Stimulated activated CD8-positive, alpha-beta memory T cell treated with anti-CD3 and anti-CD28 coated beads, Interleukin-12 subunit alpha, Interleukin-12 subunit beta, amount 100 ng/mL, for 24 hours (primary cell): ENCODE results near the gene IBSP.

Experiments
- DNase-seq: peaks from one replicate; pipeline ENCODE4 v3.0.0-alpha.2; 2020; ENCODE audit errors: extremely low read depth

IBSP gene

GRCh38 chr4:87838205-87838604 is 38.9 kb downstream of the IBSP start:
- DNase-seq, result no peak

- no peak for DNase-seq
These were observed 39.7 kb downstream of the IBSP start for GRCh38 chr4:87838890-87839591.

GRCh38 chr4:87839592-87839946 is 40.2 kb downstream of the IBSP start:
- no peak for DNase-seq

DNA sequence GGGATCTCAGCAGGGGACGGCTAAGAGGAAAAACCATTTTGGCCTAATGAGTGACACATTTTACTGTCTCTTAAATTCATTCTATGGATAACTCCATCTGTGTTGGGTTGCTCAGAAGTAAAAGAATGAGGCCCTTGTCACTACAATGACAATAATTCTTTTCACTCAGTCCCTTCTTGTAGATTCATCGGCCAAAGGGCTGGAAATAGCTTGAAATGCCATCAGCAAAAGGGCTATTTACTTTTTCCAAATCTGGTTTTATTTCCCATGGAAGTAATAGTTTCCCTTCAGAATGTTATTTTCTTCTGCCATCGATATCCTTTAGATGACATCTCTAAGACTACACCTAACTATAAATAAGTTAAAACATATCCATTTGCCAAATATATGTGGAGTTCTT is 40.8 kb downstream of the IBSP start:
- no peak for DNase-seq

- no peak for DNase-seq
These were observed 44.6 kb downstream of the IBSP start for GRCh38 chr4:87843936-87844335.

- DNase-seq, result no peak
These were observed 45.1 kb downstream of the IBSP start for GRCh38 chr4:87844452-87844851.

- no peak for DNase-seq
These were observed 46.9 kb downstream of the IBSP start for GRCh38 chr4:87846226-87846625.

DNA sequence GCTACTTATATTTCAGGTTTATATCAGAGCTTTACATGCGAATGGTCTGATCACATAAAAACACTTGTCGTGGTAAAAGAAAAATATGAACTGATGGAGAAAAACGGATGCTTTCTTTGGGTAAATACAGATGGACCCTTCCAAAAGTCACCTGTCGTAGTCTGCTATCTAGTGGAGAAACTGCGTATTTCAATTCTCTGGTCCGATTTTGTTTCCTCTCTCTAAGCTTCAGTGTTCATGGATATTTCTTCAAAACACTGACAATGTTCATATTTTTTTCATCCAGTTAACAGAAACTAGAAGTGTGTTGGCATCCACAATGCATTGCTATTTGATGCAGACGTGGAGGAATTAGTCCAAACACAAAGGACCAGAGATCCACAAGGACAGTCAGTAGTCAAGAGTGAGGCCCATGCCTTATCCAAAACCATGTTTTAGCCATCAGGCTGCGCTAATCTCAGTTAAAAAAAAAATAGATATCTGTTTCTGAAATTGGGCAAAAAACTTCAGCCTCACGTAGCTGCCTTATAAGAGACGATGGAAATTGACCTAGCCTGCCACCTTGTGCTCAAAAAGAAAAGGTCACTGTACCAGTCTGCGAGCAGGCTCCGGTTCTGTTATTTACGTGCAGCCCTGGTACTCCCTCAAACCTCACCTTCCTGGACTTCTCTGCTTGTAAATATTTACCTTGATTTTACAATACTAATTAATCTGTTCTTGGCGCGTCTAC is 49.4 kb downstream of the IBSP start:
- no peak for DNase-seq

DNA sequence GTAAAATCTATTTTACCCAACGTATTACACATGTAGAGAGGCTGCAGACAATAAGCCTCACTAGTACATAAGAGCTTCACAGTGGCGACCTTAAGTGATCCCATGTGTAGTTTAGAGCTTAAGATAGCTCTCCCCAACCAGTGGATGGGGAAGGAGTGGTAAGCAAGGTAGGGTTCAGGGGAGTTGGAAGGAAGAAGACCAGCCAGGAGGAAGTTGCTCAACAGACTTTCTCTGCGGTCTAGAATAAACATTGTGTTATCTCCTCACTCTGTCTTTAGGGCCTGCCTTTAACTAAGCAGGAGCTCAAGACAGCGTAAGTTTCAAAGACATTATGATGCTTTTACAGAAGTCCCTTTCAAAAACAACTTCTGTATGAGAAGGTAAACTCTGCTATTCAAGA is 50.3 kb downstream of the IBSP start:
- no peak for DNase-seq

- DNase-seq, result no peak
These were observed 52.0 kb downstream of the IBSP start for GRCh38 chr4:87851332-87851731.

DNA sequence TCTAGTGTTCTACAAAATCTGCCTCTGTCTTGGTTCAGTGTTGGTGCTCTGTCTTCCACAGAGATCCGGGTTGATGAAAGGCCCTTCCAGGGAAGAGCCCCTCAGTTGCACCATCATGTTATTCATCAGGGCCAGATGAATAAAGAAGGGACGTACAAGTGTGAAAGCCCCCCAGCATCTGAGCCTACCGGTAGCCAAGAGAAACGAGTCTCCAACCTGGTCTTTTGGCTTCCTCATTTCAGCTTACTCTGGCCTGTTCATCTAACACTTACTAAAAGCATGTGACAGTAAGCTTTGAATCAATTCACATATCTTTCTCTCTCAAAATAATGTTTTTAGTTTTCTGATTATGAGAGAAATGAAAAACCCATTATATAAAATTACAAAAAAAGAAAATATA is 52.6 kb downstream of the IBSP start:
- no peak for DNase-seq

GRCh38 chr4:87853108-87853507 is 53.8 kb downstream of the IBSP start:
- no peak for DNase-seq

- DNase-seq, result no peak
These were observed 54.5 kb downstream of the IBSP start for GRCh38 chr4:87853891-87854290.

- DNase-seq, result no peak
These were observed 56.2 kb downstream of the IBSP start for GRCh38 chr4:87855559-87855958.

DNA sequence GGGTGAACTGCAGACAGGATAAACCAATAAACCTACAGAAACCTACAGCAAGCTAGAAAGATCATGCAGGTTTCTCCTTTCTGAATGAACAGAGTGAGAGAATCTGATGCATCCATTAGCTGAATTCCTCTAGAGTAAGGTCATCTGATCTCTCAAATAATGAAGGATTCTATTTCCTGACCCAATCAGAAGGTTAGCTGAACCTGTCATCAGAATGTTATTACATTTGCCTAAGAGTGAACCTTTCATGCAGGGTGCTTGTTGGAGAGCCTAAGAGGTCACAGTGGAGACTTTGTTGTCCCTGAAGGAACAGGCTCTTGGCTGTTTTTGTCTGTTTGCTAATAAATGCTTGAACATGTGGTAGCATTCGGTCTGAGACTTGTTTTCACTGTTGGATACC is 57.5 kb downstream of the IBSP start:
- DNase-seq, result no peak

DNA sequence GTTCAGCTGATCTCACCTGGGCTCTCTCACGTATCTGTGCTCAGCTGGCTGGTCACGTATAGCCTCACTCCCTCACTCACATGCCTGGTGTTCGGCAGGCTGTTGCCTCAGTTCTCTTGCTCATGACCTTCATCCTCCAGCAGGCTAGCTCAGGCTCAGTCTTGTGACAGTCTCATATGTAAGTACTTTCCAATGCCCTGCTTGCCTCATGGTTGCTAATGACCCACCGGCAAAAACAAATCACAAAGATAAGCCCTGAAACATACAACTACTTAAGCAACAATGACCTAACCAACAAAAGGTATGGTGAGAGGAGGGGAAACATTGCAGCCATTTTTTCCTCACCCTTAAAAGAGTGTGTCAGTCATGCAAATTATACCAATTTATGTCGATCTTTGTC is 58.4 kb downstream of the IBSP start:
- no peak for DNase-seq
